H1 (cell line): ENCODE results near the gene RUFY4. TPM values are rescaled to one million over a fixed set of nuclear protein-coding genes. Genes with fewer than 3 reads are reported as not detected.

ENCODE experiments used
- ATF3 ChIP-seq: IDR thresholded peaks from 2 replicates; pipeline ENCODE4 v1.6.1; 2011; ENCODE audit warnings: low read depth, mild to moderate bottlenecking, low read length; ENCODE audit not compliant: insufficient read depth
- PHF8 ChIP-seq: fragments of 200-600 bp; sonication (generic); conservative IDR thresholded peaks from 2 replicates; pipeline ENCODE4 v1.7.1; 2012; ENCODE audit warnings: low read depth, mild to moderate bottlenecking, inconsistent platforms, low read length, moderate library complexity
- POLR2AphosphoS5 ChIP-seq: IDR thresholded peaks from 2 replicates; pipeline ENCODE4 v1.6.1; 2011; ENCODE audit warnings: low read depth, low read length
- RBBP5 ChIP-seq: IDR thresholded peaks from 2 replicates; pipeline ENCODE4 v1.7.1; 2012; ENCODE audit warnings: low read depth, mild to moderate bottlenecking, inconsistent platforms, low read length, moderate library complexity, borderline replicate concordance
- SIX5 ChIP-seq: IDR thresholded peaks from 2 replicates; pipeline ENCODE4 v1.6.1; 2011; ENCODE audit warnings: mild to moderate bottlenecking, low read depth, low read length
- TAF7 ChIP-seq: optimal IDR thresholded peaks from 2 replicates; pipeline ENCODE3; 2011; ENCODE audit warnings: low read depth, mild to moderate bottlenecking, inconsistent platforms, low read length, moderate library complexity, borderline replicate concordance
- polyA plus RNA-seq, 7 experiments: library from polyadenylated mRNA; depleted of rRNA in 3 of 7; stranded (reverse) in 5 of 7; unstranded in 2 of 7; fragments of >200 nt in 5 of 7; fragments of 200-250 nt in 2 of 7; gene quantifications; 1 replicate in 5 of 7; 2 replicates in 1 of 7; 4 replicates in 1 of 7; pipeline versions ENCODE4 v1.2.1 to v1.2.3, GENCODE V29; 2011 to 2013; ENCODE audit warnings: missing spikeins in 2 of 7, mixed read lengths in 2 of 7
- total RNA-seq: library from RNA; stranded (reverse); fragmentation: NEBNext Ultra II Directional; extraction: Animal tissue kit (Norgen Biotek cat#: 25700); gene quantifications from 2 replicates; pipeline ENCODE4 v1.2.1, GENCODE V29; 2021

Gene RUFY4
- total and polyA plus RNA-seq, 2 of the 8 experiments (the other 6 are each of a cell fraction or from before 2014, with no cell fraction given): 0.32 to 0.38 TPM

- TF ChIP-seq ATF3: no peak
- TF ChIP-seq POLR2AphosphoS5: no peak
- TF ChIP-seq RBBP5: no peak
- TF ChIP-seq TAF7: no peak
- TF ChIP-seq SIX5: no peak
- TF ChIP-seq PHF8: no peak
- TF ChIP-seq, all 59 proteins: peak for 0
Observed at GRCh38 chr2:218095853-218096252, 26.8 kb downstream of the RUFY4 start (continued).
